ENCODE data around the gene OR2L5.

DNA sequence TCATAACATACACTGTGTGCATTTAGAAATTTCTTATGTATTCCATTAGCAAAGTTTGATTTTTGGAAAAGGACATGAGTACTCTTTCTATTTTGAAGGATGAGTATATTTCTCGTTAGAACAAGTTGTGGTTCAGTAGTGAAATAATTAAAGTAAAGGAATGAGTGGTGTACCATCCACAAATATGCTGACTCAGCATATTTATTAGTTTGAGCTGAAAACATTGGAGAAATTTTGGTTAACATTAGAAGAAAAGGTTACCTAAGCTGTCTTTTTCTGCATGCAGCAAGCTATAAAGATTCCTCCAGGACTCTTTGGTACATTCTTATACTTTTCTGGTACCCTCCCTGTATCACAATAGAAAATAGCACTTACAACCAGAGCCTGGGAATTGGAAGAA lies 5.7 kb upstream of the OR2L5 start:
- TF ChIP-seq GATA3 (IDR thresholded peaks at IDR 0.05; ENCODE audit: low read depth, low read length) (no peak), GATA2 (IDR thresholded peaks at IDR 0.05; ENCODE audit: low read depth, low read length) (no peak)

Data from SH-SY5Y (cell line).